ENCODE results near the gene RTP3. TPM values are rescaled to one million over a fixed set of nuclear protein-coding genes. Genes with fewer than 3 reads are reported as not detected.
"Not testable (repeated sequence)": the region's sequence is repeated elsewhere in the genome, so short reads cannot be mapped to it uniquely, and the experiment has no call there.

Gene RTP3
- total and polyA plus RNA-seq, 2 of the 4 experiments (the other 2 are of a cell fraction), result 0.18 to 0.26 TPM

GRCh38 chr3:46548611-46549010 lies 50.8 kb downstream of the RTP3 start:
- H3K4ac ChIP-seq (ENCODE audit: low read depth, low read length), result peak overlapping the region; percentile 77
- POLR2A ChIA-PET (ENCODE audit: unreplicated experiment); H3K27ac ChIP-seq (ENCODE audit: insufficient read depth, low read length); DNase-seq; intact Hi-C loops (cut with micrococcal nuclease); dilution Hi-C loops (cut with HindIII; ENCODE audit: low sequenced_read_pairs, unreplicated experiment); in situ Hi-C loops (cut with MboI; ENCODE audit: low sequenced_read_pairs); H2AK9ac ChIP-seq (replicated peaks; ENCODE audit: low read depth, low read length, poor library complexity); ATAC-seq (ENCODE audit: low read depth); CTCF ChIA-PET; H3K27me3 ChIP-seq (ENCODE audit: control insufficient read depth, insufficient read depth, low read length); H3K9me3 ChIP-seq (ENCODE audit: control insufficient read depth, insufficient read depth, low read length); H3K56ac ChIP-seq (ENCODE audit: extremely low read depth, insufficient read depth, low read length); H3K9ac ChIP-seq (ENCODE audit: low read depth, low read length); H3K79me1 ChIP-seq (ENCODE audit: low read depth in 1 of 2, low read length in 2 of 2); H2AFZ ChIP-seq (replicated peaks; ENCODE audit: low read length, poor library complexity); BruUV-seq (replicated peaks); H3K4me3 ChIP-seq (ENCODE audit: insufficient read depth, low read depth, low read length); H3K4me2 ChIP-seq (ENCODE audit: low read depth, low read length); H4K20me1 ChIP-seq (ENCODE audit: insufficient read depth, low read length): not testable (repeated sequence)
- H2BK20ac ChIP-seq (ENCODE audit: low read depth, low read length), result peak overlapping the region; percentile 68
- H3K9me1 ChIP-seq (ENCODE audit: insufficient read depth, low read length), result peaks cover 19% of the 10 kb centered on the region
- WGBS, 2 experiments (ENCODE audit: extremely low coverage in 2 of 2, insufficient read length in 1 of 2), result no CpG with 5 or more reads among the region's 3 CpGs
- peak overlapping the region in 1 of 2 experiments; percentile 46; a peak in 3 of 4 replicates for H4K8ac ChIP-seq (ENCODE audit: low read depth in 2 of 2, low read length in 2 of 2)
- 0 out of 2 replicates have a peak overlapping the region, but pooled peaks have one; percentile 44 for H3K23ac ChIP-seq (ENCODE audit: low read depth, low read length)
- H3K36me3 ChIP-seq (ENCODE audit: control insufficient read depth, insufficient read depth, low read length), result peaks cover 17% of the 10 kb centered on the region
- H4K91ac ChIP-seq (ENCODE audit: insufficient read depth, low read depth, low read length), result peak overlapping the region; percentile 62
- peak overlapping the region; percentile 63; the same call in 1 of the 2 replicates for H3K18ac ChIP-seq (ENCODE audit: low read depth, low read length)
- H3K4me1 ChIP-seq (ENCODE audit: control insufficient read depth, insufficient read depth, low read length), result peaks cover 21% of the 10 kb centered on the region
- peak overlapping the region; percentile 47 for H2BK5ac ChIP-seq (ENCODE audit: low read depth, low read length, poor library complexity, severe bottlenecking)
- H2BK120ac ChIP-seq (ENCODE audit: low read depth, low read length), result peak overlapping the region; percentile 81
- peak overlapping the region; percentile 57; the same call in 1 of the 2 replicates for H2AK5ac ChIP-seq (ENCODE audit: low read depth, low read length)
- H2BK15ac ChIP-seq (ENCODE audit: low read depth, low read length), result peak overlapping the region; percentile 60; the same call in 2 of the 3 replicates
- H3K14ac ChIP-seq (replicated peaks; ENCODE audit: low read depth, low read length), result 0 out of 2 replicates have a peak overlapping the region, but pooled peaks have one; percentile 21
- peak overlapping the region; percentile 64; the same call in 1 of the 2 replicates for H4K5ac ChIP-seq (ENCODE audit: low read depth, low read length)

Measured in IMR-90 (cell line).